CD4-positive, alpha-beta T cell (primary cell): Measurements from ENCODE around the gene HS3ST3B1. TPM values are rescaled to one million over a fixed set of nuclear protein-coding genes. Genes with fewer than 3 reads are reported as not detected.
A peak's percentile ranks its signal among the peaks of the same experiment; 100 is the strongest.

Experiments used
- ATAC-seq: fragments of 200-7000 bp; cut with Tn5 transposase; one replicate; pipeline ENCODE4 v1.10.0; 2022; ENCODE audit warnings: mild to moderate bottlenecking; ENCODE audit not compliant: poor library complexity
- CTCF ChIA-PET: fragments of 350-600 bp; sonication (Branson Sonifier 250); formaldehyde crosslinking; loops from one replicate; lab custom pipeline; 2021; ENCODE audit warnings: antibody characterized with exemption, inconsistent platforms; lab: Charles Lee
- POLR2A ChIA-PET: fragments of 350-600 bp; sonication (Branson Sonifier 250); formaldehyde crosslinking; loops from one replicate; lab custom pipeline; 2021; ENCODE audit warnings: antibody characterized with exemption, inconsistent platforms; lab: Charles Lee
- DNase-seq, 14 experiments: peaks; one replicate each; pipeline ENCODE4 v3.0.0-alpha.2; 2013 to 2020; ENCODE audit warnings: mixed read lengths in 2 of 14
- H3K27ac ChIP-seq, 2 donors: one replicate each; pipeline versions ENCODE4 v1.5.1 to v1.7.0; 2013; ENCODE audit warnings: low read length in 2 of 2, low read depth in 1 of 2, mild to moderate bottlenecking in 1 of 2
- H3K27me3 ChIP-seq, 2 experiments: 1 replicate in 1 of 2; 2 replicates in 1 of 2; pipeline versions ENCODE4 v1.6.1 to v1.7.0; 2013; ENCODE audit warnings: low read length in 2 of 2, control low read depth in 1 of 2, mild to moderate bottlenecking in 1 of 2, moderate library complexity in 1 of 2; ENCODE audit not compliant: insufficient read depth in 2 of 2, control insufficient read depth in 1 of 2
- H3K36me3 ChIP-seq: one replicate; pipeline ENCODE4 v1.6.1; 2013; ENCODE audit warnings: low read length, control low read depth; ENCODE audit not compliant: insufficient read depth
- H3K4me1 ChIP-seq: one replicate; pipeline ENCODE4 v1.6.1; 2013; ENCODE audit warnings: low read length, control low read depth; ENCODE audit not compliant: insufficient read depth
- H3K4me3 ChIP-seq: one replicate; pipeline ENCODE4 v1.5.1; 2013; ENCODE audit warnings: mild to moderate bottlenecking, low read length, moderate library complexity
- H3K9me3 ChIP-seq, 2 experiments: 1 replicate in 1 of 2; 2 replicates in 1 of 2; pipeline versions ENCODE4 v1.6.1 to v1.7.0; 2013; ENCODE audit warnings: low read length in 2 of 2, mild to moderate bottlenecking in 2 of 2, control low read depth in 1 of 2, moderate library complexity in 1 of 2; ENCODE audit not compliant: control insufficient read depth in 1 of 2, insufficient read depth in 1 of 2
- H3K27ac Mint-ChIP-seq: one replicate; pipeline ENCODE4 v1.8.0; 2020; ENCODE audit warnings: mixed read lengths
- H3K27me3 Mint-ChIP-seq: one replicate; pipeline ENCODE4 v1.8.0; 2021; ENCODE audit warnings: mixed read lengths
- H3K36me3 Mint-ChIP-seq: one replicate; pipeline ENCODE4 v1.8.0; 2021; ENCODE audit warnings: low read depth, mixed read lengths
- H3K4me1 Mint-ChIP-seq: one replicate; pipeline ENCODE4 v1.8.0; 2021; ENCODE audit warnings: low read depth, mixed read lengths
- H3K4me3 Mint-ChIP-seq: one replicate; pipeline ENCODE4 v1.8.0; 2020; ENCODE audit warnings: mild to moderate bottlenecking, mixed read lengths
- H3K9me3 Mint-ChIP-seq: one replicate; pipeline ENCODE4 v1.8.0; 2020; ENCODE audit warnings: mixed read lengths
- intact Hi-C, 2 experiments: fragments of 100-400 bp; cut with DNase I in 1 of 2; cut with micrococcal nuclease in 1 of 2; formaldehyde crosslinking; loops; one replicate each; pipeline versions ENCODE4 v1.15.1 to v1.9.0; 2023 to 2025; cut with DNase I, micrococcal nuclease
- total RNA-seq, 174 experiments: library from RNA in 2 of 174; stranded (reverse) in 2 of 174; gene quantifications; one replicate each; pipeline ENCODE4 v1.2.3 and lab custom pipeline; 2021 to 2026
- TF ChIP-seq, protein P1 (sequence below): fragments of 200-600 bp; IDR thresholded peaks from one replicate; pipeline ENCODE4 v1.8.0; 2022; ENCODE audit warnings: antibody characterized with exemption, mild to moderate bottlenecking

Gene HS3ST3B1
- total RNA-seq, 2 experiments from 2014 or later: 9.3 to 11.5 TPM

- peaks cover 36% of the 10 kb centered on the region for H3K36me3 Mint-ChIP-seq
- Histone ChIP-seq H3K27ac (no peak overlapping the region), H3K27me3 (no peaks in the 10 kb centered on the region), H3K4me3 (peak overlapping the region; percentile 97), H3K9me3 (peaks cover 0 to 3% of the 10 kb centered on the region in 2 experiments), H3K36me3 (no peaks in the 10 kb centered on the region), H3K4me1 (peaks cover 51% of the 10 kb centered on the region)
- H3K27ac Mint-ChIP-seq: peak overlapping the region; percentile 86
- H3K9me3 Mint-ChIP-seq: no peaks in the 10 kb centered on the region
- ChIA-PET CTCF (interaction anchor here (4.2 kb wide), 1 partner anchor 101 kb away, joined by 26 read pairs; no protein-coding TSS in a partner anchor), POLR2A (interaction anchor here (5.1 kb wide), 1 partner anchor 124 kb away, joined by 93 read pairs; no protein-coding TSS in a partner anchor)
- H3K27me3 Mint-ChIP-seq: peaks cover 17% of the 10 kb centered on the region
- H3K4me3 Mint-ChIP-seq: peak overlapping the region; percentile 83
- intact Hi-C loops: loop anchor here (5.0 kb wide), 5 partner anchors 248 to 1287 kb away; partner anchors contain the start of gene ELAC2 (in 1 of the 2)
- TF ChIP-seq, protein P1, sequence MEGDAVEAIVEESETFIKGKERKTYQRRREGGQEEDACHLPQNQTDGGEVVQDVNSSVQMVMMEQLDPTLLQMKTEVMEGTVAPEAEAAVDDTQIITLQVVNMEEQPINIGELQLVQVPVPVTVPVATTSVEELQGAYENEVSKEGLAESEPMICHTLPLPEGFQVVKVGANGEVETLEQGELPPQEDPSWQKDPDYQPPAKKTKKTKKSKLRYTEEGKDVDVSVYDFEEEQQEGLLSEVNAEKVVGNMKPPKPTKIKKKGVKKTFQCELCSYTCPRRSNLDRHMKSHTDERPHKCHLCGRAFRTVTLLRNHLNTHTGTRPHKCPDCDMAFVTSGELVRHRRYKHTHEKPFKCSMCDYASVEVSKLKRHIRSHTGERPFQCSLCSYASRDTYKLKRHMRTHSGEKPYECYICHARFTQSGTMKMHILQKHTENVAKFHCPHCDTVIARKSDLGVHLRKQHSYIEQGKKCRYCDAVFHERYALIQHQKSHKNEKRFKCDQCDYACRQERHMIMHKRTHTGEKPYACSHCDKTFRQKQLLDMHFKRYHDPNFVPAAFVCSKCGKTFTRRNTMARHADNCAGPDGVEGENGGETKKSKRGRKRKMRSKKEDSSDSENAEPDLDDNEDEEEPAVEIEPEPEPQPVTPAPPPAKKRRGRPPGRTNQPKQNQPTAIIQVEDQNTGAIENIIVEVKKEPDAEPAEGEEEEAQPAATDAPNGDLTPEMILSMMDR: no peak
- DNase-seq (no peak), ATAC-seq (no peak)
- H3K4me1 Mint-ChIP-seq: peaks cover 63% of the 10 kb centered on the region
These were observed 3.4 kb downstream of the HS3ST3B1 start for GRCh38 chr17:14304222-14304772.

GRCh38 chr17:14304773-14305517 is 4.1 kb downstream of the HS3ST3B1 start:
- Mint-ChIP-seq H3K36me3 (peaks cover 32% of the 10 kb centered on the region), H3K27ac (peak overlapping the region; percentile 77), H3K27me3 (peaks cover 10% of the 10 kb centered on the region), H3K4me1 (peaks cover 63% of the 10 kb centered on the region), H3K4me3 (peak overlapping the region; percentile 83), H3K9me3 (no peaks in the 10 kb centered on the region)
- TF ChIP-seq, protein P1: no peak
- Histone ChIP-seq H3K4me1 (peaks cover 51% of the 10 kb centered on the region), H3K4me3 (peak overlapping the region; percentile 97), H3K36me3 (no peaks in the 10 kb centered on the region), H3K27ac (no peak overlapping the region), H3K27me3 (no peaks in the 10 kb centered on the region), H3K9me3 (peaks cover 0 to 3% of the 10 kb centered on the region in 2 experiments)
- no peak for ATAC-seq
- CTCF ChIA-PET: no interaction called here
- intact Hi-C loops: loop anchor here (5.0 kb wide), 5 partner anchors 247 to 1288 kb away; partner anchors contain the start of gene ELAC2 (in 1 of the 2)
- POLR2A ChIA-PET: interaction anchor here (5.1 kb wide), 1 partner anchor 123 kb away, joined by 93 read pairs; no protein-coding TSS in a partner anchor
- peak in 2 of 14 experiments; percentile 23 to 29 for DNase-seq

DNA sequence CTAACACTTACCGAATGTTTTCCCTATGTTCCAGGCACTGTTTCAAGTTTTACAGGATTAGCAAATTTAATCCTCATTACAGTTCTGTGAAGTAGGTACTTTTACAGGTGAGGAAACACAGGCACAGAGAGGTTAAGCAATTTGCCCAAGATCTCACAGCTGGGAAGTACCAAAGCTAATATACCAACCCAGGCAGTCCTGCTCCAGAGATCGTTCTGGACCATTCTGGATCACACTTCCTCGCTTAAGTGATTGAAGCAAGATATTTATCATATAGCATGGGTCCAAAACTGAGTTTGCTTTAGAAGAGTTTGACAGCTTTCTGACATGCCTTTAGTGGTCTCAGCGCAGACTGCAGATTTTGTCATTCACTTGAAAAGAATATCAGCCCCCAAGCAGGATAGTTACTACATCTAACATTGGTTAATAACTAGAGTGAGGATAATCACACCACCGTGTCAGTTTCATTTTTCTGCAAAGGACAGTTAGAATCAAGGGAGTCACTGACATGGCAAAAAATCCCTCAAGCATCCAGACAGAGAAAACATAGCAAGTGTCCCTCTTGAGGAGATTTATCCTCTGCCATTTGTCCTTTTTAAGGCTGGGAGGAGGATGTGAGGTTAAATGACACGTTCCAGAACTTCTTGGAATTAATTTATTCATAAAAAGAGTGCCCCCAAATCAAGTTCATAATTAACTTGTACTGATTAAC is 5.1 kb downstream of the HS3ST3B1 start:
- CTCF ChIA-PET: interaction anchor here (1.4 to 1.8 kb wide), 2 partner anchors 10 to 95 kb away, joined by 3 read pairs; no protein-coding TSS in a partner anchor
- H3K4me3 Mint-ChIP-seq: peak overlapping the region; percentile 83

More for the DNA sequence above, 5.1 kb downstream of the HS3ST3B1 start:
- Histone ChIP-seq H3K9me3 (peaks cover 0 to 3% of the 10 kb centered on the region in 2 experiments), H3K27me3 (no peaks in the 10 kb centered on the region), H3K36me3 (no peaks in the 10 kb centered on the region), H3K27ac (no peak overlapping the region), H3K4me1 (peaks cover 52% of the 10 kb centered on the region), H3K4me3 (no peak overlapping the region)
- TF ChIP-seq, protein P1: no peak
- ATAC-seq: no peak
- H3K27me3 Mint-ChIP-seq: peaks cover under 1% of the 10 kb centered on the region
- POLR2A ChIA-PET: interaction anchor here (1.4 kb wide), 1 partner anchor 141 kb away, joined by 3 read pairs; no protein-coding TSS in a partner anchor
- no peaks in the 10 kb centered on the region for H3K9me3 Mint-ChIP-seq
- no peak for DNase-seq
- H3K27ac Mint-ChIP-seq: peak overlapping the region; percentile 77
- intact Hi-C loops: no loop called here
- peaks cover 30% of the 10 kb centered on the region for H3K36me3 Mint-ChIP-seq
- H3K4me1 Mint-ChIP-seq: peaks cover 63% of the 10 kb centered on the region
